ENCODE data around the gene XRCC1.
A peak's percentile ranks its signal among the peaks of the same experiment; 100 is the strongest.

DNA sequence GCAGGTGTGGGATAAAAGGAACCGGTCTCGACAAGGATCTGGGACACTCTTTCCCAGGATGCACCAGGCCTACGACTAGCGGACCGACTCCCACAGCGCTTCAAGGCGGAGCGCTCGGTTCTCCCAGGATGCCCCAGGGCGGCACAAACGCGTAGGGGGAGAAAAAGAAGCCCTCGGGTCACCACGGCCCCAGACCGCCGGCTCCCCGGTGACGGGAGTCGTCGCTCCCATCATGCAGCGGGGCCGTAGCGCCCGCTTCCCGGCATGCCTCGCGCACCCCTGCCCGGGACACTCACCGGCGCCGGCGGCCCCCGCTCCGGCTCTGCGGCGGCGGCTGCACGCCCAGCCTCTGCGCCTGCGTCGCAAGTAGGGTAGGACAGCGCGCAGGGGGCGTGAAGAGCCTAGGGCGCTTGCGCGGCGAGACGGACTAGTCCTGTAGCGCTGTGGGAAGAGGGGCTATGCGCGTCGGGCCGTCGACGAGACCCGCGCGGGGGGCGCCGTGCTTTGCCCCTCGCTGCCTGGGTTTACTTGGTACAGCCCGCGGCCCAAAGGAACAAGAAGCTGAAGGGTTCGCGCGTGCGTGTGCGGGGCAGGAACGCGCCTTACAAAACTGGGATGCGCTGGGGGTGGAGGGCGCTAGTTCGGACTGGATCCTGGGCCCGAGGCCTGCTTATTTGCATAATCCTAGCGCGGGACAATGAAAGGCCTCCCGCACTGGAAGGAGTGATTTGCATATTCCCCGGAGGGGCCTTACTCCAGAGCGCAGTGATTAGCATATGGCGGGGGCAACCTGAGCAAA is 44.1 kb upstream of the XRCC1 start, which contains the start of gene ZNF428:
- TF ChIP-seq POLR2AphosphoS5 (IDR thresholded peaks at IDR 0.05; ENCODE audit: low read depth, low read length) (no peak; the same call in none of the 2 replicates), POLR2A (IDR thresholded peaks at IDR 0.05; ENCODE audit: low read depth, low read length) (peak; percentile 82), SPI1 (IDR thresholded peaks at IDR 0.05; ENCODE audit: low read depth, low read length) (0 out of 2 replicates have a peak, but pooled peaks have one; percentile 10), TAF1 (IDR thresholded peaks at IDR 0.05; ENCODE audit: low read depth, low read length) (peak; percentile 4; the same call in 1 of the 2 replicates), PAX5 (IDR thresholded peaks at IDR 0.05; ENCODE audit: insufficient read depth, low read length, severe bottlenecking) (peak; percentile 3), POU2F2 (IDR thresholded peaks at IDR 0.05; ENCODE audit: low read depth, low read length) (peak; percentile 99)
